ENCODE results near the gene ZNF783.

- TF ChIP-seq CTCF (IDR thresholded peaks at IDR 0.05; ENCODE audit: insufficient read depth, low read length, poor library complexity, severe bottlenecking) (no peak), EZH2phosphoT487 (conservative IDR thresholded peaks at IDR 0.05; ENCODE audit: low read length) (no peak)
Observed at GRCh38 chr7:149304006-149304405, 42.0 kb downstream of the ZNF783 start.

All from SU-DHL-6 (cell line).